OCI-LY7 (cell line): Measurements from ENCODE around the gene RIC3. TPM values are rescaled to one million over a fixed set of nuclear protein-coding genes. Genes with fewer than 3 reads are reported as not detected.

Source experiments
- BruUV-seq: library from RNA; stranded (reverse); fragments of 400-500 nt; replicated peaks from 2 replicates; lab custom pipeline; 2021; lab: Mats Ljungman, UMichigan
- CTCF ChIA-PET: fragments of 300-600 bp; sonication (Branson Sonifier 250); formaldehyde crosslinking; loops from one replicate; lab custom pipeline; 2022; ENCODE audit warnings: antibody characterized with exemption; ENCODE audit not compliant: unreplicated experiment; lab: Charles Lee
- POLR2A ChIA-PET: fragments of 300-600 bp; sonication (Branson Sonifier 250); formaldehyde crosslinking; loops from one replicate; lab custom pipeline; 2022; ENCODE audit warnings: antibody characterized with exemption; lab: Charles Lee
- DNase-seq: peaks from one replicate; pipeline ENCODE4 v3.0.0-alpha.2; 2015; ENCODE audit warnings: low spot score
- H2AFZ ChIP-seq: fragments of 200-600 bp; sonication (generic), shearing (Covaris generic); 2 replicates; pipeline ENCODE4 v1.6.1; 2014; ENCODE audit warnings: mild to moderate bottlenecking, antibody characterized with exemption, low read length, moderate library complexity
- H3K27ac ChIP-seq: fragments of 200-600 bp; sonication (generic); 2 replicates; pipeline ENCODE4 v1.5.1; 2014; ENCODE audit warnings: mixed run types, low read depth, mild to moderate bottlenecking, moderate library complexity, low read length, inconsistent platforms; ENCODE audit not compliant: poor library complexity, severe bottlenecking
- H3K36me3 ChIP-seq: fragments of 200-600 bp; sonication (generic); 2 replicates; pipeline ENCODE4 v1.6.1; 2014; ENCODE audit warnings: mild to moderate bottlenecking, antibody characterized with exemption, low read length, moderate library complexity, mixed read lengths; ENCODE audit not compliant: insufficient read depth
- H3K4me1 ChIP-seq: fragments of 200-600 bp; sonication (generic); 2 replicates; pipeline ENCODE4 v1.5.1; 2014; ENCODE audit warnings: mild to moderate bottlenecking, low read length; ENCODE audit not compliant: insufficient read depth, poor library complexity, severe bottlenecking
- H3K4me2 ChIP-seq: fragments of 200-600 bp; sonication (generic); 2 replicates; pipeline ENCODE4 v1.6.1; 2014; ENCODE audit warnings: mild to moderate bottlenecking, low read length
- H3K4me3 ChIP-seq: fragments of 200-600 bp; sonication (generic); 2 replicates; pipeline ENCODE4 v1.5.1; 2014; ENCODE audit warnings: mild to moderate bottlenecking, low read depth, low read length; ENCODE audit not compliant: poor library complexity, severe bottlenecking
- H3K79me2 ChIP-seq: fragments of 200-600 bp; sonication (generic); 2 replicates; pipeline ENCODE4 v1.6.1; 2016; ENCODE audit warnings: low read depth, mild to moderate bottlenecking, low read length, moderate library complexity, mixed read lengths; ENCODE audit not compliant: insufficient read depth
- H3K9me2 ChIP-seq: fragments of 200-600 bp; sonication (generic); 2 replicates; pipeline ENCODE4 v1.6.1; 2016; ENCODE audit warnings: mild to moderate bottlenecking, low read length, mixed read lengths; ENCODE audit not compliant: insufficient read depth
- H3K9me3 ChIP-seq: fragments of 200-600 bp; sonication (generic); 2 replicates; pipeline ENCODE4 v1.6.1; 2014; ENCODE audit warnings: mild to moderate bottlenecking, mixed run types, low read length, mixed read lengths
- H4K20me1 ChIP-seq: fragments of 200-600 bp; sonication (generic); 2 replicates; pipeline ENCODE4 v1.6.1; 2014; ENCODE audit warnings: mild to moderate bottlenecking, antibody characterized with exemption, low read length, moderate library complexity, mixed read lengths; ENCODE audit not compliant: insufficient read depth
- EZH2phosphoT487 ChIP-seq: fragments of 200-600 bp; sonication (generic); IDR thresholded peaks from 2 replicates; pipeline ENCODE4 v1.6.1; 2018; ENCODE audit warnings: low read depth, borderline replicate concordance, mild to moderate bottlenecking, mixed run types, antibody characterized with exemption, low read length, moderate library complexity, mixed read lengths
- intact Hi-C: fragments of 100-400 bp; cut with micrococcal nuclease; formaldehyde crosslinking; loops from one replicate; pipeline ENCODE4 v1.10.0; 2022; ENCODE audit not compliant: unreplicated experiment
- total RNA-seq, 2 experiments: library from RNA; depleted of rRNA in 1 of 2; stranded (reverse); fragments of >200 nt in 1 of 2; shearing (Covaris generic) in 1 of 2; gene quantifications; 2 replicates each; pipeline ENCODE4 v1.2.3, GENCODE V29; 2014 to 2022
- TF ChIP-seq, protein P1 (sequence below): fragments of 200-600 bp; sonication (generic); conservative IDR thresholded peaks from 2 replicates; pipeline ENCODE4 v1.5.1; 2014; ENCODE audit warnings: mild to moderate bottlenecking, antibody characterized with exemption, low read length, moderate library complexity, mixed read lengths

RIC3 gene
- total RNA-seq, 2 experiments from 2014 or later, result not detected

DNA sequence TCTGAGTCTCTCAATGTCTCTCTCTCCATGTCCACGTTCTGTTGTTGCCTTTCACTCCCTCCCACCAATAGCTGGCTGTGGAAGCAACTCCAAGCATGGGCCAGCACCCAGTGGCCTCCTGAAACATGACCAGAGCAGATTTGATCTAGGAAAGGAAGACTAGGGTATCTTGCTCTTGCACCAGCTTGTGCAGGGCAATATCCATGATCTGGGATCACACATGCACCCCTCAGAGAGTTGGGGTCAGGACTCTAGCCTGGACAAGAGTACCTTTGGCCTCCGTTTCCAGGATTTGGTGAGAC is 34.5 kb upstream of the RIC3 start:
- Histone ChIP-seq H3K27ac (no peak overlapping the region), H3K79me2 (no peaks in the 10 kb centered on the region), H3K4me3 (no peak overlapping the region), H3K9me3 (no peaks in the 10 kb centered on the region), H2AFZ (no peak overlapping the region), H3K9me2 (no peaks in the 10 kb centered on the region), H3K4me2 (no peak overlapping the region), H4K20me1 (no peaks in the 10 kb centered on the region), H3K36me3 (no peaks in the 10 kb centered on the region), H3K4me1 (no peaks in the 10 kb centered on the region)
- ChIA-PET CTCF (no interaction called here), POLR2A (interaction anchor here (0.6 kb wide), 1 partner anchor 204 kb away, joined by 3 read pairs; no protein-coding TSS in a partner anchor)
- DNase-seq, result no peak
- BruUV-seq, result no TSS peak
- TF ChIP-seq EZH2phosphoT487, result no peak
- TF ChIP-seq, protein P1, sequence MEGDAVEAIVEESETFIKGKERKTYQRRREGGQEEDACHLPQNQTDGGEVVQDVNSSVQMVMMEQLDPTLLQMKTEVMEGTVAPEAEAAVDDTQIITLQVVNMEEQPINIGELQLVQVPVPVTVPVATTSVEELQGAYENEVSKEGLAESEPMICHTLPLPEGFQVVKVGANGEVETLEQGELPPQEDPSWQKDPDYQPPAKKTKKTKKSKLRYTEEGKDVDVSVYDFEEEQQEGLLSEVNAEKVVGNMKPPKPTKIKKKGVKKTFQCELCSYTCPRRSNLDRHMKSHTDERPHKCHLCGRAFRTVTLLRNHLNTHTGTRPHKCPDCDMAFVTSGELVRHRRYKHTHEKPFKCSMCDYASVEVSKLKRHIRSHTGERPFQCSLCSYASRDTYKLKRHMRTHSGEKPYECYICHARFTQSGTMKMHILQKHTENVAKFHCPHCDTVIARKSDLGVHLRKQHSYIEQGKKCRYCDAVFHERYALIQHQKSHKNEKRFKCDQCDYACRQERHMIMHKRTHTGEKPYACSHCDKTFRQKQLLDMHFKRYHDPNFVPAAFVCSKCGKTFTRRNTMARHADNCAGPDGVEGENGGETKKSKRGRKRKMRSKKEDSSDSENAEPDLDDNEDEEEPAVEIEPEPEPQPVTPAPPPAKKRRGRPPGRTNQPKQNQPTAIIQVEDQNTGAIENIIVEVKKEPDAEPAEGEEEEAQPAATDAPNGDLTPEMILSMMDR, result no peak
- intact Hi-C loops, result no loop called here

DNA sequence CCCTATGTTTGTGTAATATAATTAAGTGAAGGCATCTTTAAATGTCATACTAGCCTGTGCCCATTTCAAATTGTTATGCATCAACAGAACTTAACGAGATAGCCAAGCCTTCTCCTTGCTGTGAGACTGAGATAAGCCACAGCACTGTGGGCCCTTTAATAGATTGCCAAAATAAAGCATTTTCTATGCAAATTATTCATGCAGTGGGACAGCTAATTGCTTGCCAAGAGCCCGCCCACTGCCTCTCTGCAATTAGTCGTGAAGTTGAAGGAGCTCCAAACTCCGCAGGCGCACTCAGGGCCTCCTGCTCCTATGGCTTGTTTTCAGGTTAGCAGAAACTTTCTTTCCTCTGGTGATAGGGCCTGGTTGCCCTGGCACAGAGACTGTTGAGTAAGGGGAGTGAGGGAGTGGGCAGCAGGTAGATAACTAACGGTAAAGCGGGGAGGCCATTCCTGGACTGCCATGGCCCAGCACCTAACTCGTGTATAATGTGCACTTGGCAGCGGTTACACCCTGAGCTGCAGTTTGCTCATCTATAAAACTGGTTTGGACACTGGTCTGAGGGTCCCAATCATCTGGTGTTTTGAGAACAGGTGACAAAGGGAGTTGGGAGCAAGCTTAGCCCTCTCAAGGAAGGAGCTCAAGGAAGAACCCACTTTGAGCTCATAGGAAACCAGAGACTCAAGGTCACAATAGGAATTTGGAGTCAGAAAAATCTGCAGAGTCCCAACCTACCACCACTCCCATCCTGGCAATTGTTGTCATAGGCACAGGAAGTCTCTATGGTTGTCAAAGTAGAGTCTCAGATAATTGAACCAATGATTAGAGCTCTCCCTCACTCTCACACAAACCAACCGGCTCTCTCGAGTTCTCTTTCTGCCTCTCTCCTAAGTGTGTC is 33.9 kb upstream of the RIC3 start:
- no peaks in the 10 kb centered on the region for H3K4me1 ChIP-seq
- no peaks in the 10 kb centered on the region for H4K20me1 ChIP-seq
- ChIA-PET POLR2A (interaction anchor here (0.6 kb wide), 1 partner anchor 204 kb away, joined by 3 read pairs; no protein-coding TSS in a partner anchor), CTCF (no interaction called here)
- H3K36me3 ChIP-seq, result no peaks in the 10 kb centered on the region
- BruUV-seq, result no TSS peak
- H3K79me2 ChIP-seq, result no peaks in the 10 kb centered on the region
- DNase-seq, result no peak
- no peak overlapping the region for H2AFZ ChIP-seq
- TF ChIP-seq EZH2phosphoT487, result no peak
- TF ChIP-seq, protein P1, result no peak
- H3K9me3 ChIP-seq, result no peaks in the 10 kb centered on the region
- H3K9me2 ChIP-seq, result no peaks in the 10 kb centered on the region
- no peak overlapping the region for H3K27ac ChIP-seq
- no peak overlapping the region for H3K4me3 ChIP-seq
- H3K4me2 ChIP-seq, result no peak overlapping the region
- intact Hi-C loops, result no loop called here
